ENCODE data around the gene GNG7.

GRCh38 chr19:2751438-2751830 lies 48.9 kb upstream of the GNG7 start:
- TF ChIP-seq CTCF (conservative IDR thresholded peaks at IDR 0.05; ENCODE audit: low read depth, low read length) (no peak), EZH2 (IDR thresholded peaks at IDR 0.05; ENCODE audit: low read length, unreplicated experiment) (no peak), EZH2phosphoT487 (IDR thresholded peaks at IDR 0.05; ENCODE audit: borderline replicate concordance, low read length) (no peak)
